Choroid plexus epithelial cell (primary cell): Measurements from ENCODE around the gene EFNB2.

Experiments used
- DNase-seq: peaks from one replicate; pipeline ENCODE4 v3.0.0-alpha.2; 2010; ENCODE audit warnings: low read depth
- H3K4me3 ChIP-seq: 2 replicates; pipeline ENCODE4 v1.5.1; 2011; ENCODE audit warnings: low read depth, mild to moderate bottlenecking, control low read depth, low read length, moderate library complexity
- TF ChIP-seq, protein P1 (sequence below): conservative IDR thresholded peaks from 2 replicates; pipeline ENCODE4 v1.5.1; 2011; ENCODE audit warnings: low read depth, mild to moderate bottlenecking, control low read depth, inconsistent platforms, low read length, moderate library complexity

The EFNB2 gene

DNA sequence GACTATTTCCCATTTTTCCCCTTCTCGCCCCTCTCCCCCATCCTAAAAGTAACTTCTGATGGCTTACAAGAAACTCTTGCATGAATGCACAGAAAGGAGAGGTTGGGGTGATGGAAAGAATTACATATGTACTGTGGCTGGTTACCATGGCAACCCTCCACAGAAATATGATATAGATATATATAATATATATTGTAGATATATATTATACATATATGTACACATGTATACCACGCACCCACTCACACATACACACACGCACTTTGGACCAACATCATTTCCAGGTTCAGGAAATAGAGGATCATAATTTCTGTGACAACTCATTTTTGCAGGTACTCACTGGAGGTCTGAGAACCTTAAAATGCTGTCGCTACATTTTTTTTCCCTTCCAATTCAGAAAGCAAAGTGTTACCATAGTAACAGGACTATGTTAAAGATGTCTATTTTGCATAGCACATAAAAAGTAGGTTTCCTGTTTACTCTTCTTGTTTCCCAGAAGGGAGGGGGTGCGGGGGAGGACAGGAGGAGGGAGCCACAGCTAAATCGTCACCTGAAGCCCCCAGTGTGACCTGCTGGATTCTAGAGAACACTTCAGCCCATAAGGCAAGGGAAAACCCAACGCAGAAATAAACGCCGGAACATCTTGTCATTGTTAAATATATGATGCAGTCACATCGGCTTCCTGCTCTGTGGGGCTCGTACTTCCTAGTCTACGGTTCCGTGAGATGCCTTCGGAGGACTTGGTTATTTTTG is 44.7 kb downstream of the EFNB2 start:
- H3K4me3 ChIP-seq: no peak overlapping the region
- TF ChIP-seq, protein P1, sequence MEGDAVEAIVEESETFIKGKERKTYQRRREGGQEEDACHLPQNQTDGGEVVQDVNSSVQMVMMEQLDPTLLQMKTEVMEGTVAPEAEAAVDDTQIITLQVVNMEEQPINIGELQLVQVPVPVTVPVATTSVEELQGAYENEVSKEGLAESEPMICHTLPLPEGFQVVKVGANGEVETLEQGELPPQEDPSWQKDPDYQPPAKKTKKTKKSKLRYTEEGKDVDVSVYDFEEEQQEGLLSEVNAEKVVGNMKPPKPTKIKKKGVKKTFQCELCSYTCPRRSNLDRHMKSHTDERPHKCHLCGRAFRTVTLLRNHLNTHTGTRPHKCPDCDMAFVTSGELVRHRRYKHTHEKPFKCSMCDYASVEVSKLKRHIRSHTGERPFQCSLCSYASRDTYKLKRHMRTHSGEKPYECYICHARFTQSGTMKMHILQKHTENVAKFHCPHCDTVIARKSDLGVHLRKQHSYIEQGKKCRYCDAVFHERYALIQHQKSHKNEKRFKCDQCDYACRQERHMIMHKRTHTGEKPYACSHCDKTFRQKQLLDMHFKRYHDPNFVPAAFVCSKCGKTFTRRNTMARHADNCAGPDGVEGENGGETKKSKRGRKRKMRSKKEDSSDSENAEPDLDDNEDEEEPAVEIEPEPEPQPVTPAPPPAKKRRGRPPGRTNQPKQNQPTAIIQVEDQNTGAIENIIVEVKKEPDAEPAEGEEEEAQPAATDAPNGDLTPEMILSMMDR: no peak
- no peak for DNase-seq

DNA sequence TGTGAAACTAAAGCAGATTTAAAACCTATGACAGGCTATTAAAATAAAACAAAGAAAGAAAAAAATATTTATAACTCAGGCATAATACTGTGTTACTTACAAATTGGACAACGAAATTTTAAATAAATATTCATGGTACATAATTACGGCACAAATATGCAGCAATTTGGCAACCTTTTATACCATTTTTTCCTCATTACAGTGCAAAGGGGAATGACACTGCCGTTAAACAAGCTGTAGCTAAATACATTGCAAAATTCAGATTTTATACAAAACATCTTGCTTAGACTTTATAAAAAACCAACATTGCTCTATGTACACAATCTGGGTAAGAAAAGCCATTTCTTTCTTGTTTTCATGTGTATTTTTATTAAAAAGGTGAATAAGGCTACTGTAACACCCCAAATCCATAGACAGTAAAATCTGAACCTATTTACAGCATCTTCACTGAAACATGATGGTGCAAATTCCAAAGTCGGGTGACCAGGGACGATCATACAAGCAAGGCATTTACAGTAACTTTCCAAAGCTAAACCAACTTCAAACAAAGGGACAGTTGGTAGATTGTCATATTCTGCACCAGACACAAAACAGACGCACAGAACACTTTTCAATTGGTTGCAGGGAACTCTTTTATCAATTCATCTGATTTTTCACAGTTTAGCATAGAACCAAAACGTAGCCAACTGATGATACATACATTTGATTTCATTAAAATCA is 45.5 kb downstream of the EFNB2 start:
- TF ChIP-seq, protein P1: no peak
- no peak overlapping the region for H3K4me3 ChIP-seq
- DNase-seq: no peak

DNA sequence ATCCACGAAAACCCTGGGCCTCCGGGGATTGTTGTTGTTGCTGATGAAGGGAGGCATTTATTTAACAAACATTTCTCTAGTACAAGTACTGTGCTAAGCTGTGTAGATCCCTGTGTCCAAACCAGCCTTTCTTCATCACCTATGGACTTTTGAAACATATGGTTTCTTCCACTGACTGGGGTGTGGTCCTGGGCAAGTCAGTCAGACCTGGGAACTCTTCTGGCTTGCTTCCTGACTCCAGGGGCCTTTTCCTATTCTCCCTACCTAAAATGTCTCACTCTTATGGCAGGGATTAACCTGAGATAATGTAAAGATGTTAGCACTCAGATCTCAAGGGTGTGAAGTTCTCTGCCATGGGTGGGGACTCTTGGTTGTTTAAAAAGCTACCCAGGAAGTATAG is 46.8 kb downstream of the EFNB2 start:
- no peak overlapping the region for H3K4me3 ChIP-seq
- DNase-seq: no peak
- TF ChIP-seq, protein P1: no peak

DNA sequence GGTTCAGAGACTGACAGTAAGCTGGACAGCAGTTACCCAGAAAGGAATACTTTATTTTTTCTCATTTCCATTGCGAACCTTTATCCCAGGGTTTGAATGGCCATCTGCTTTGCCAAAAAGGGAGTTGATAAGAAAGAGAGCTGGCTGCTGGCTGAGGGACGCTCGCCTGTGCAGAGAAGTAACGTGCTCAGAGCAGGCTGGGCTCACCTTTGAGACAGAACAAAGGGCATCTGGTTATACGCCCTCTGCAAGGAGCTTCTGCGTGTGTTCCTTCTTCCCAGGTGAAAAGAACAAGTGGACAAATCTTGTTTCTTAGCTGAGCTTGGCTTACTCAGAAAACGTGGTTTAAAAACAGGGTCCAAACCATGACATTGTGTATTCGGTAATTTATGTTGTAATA is 47.4 kb downstream of the EFNB2 start:
- no peak overlapping the region for H3K4me3 ChIP-seq
- TF ChIP-seq, protein P1: no peak
- DNase-seq: no peak

DNA sequence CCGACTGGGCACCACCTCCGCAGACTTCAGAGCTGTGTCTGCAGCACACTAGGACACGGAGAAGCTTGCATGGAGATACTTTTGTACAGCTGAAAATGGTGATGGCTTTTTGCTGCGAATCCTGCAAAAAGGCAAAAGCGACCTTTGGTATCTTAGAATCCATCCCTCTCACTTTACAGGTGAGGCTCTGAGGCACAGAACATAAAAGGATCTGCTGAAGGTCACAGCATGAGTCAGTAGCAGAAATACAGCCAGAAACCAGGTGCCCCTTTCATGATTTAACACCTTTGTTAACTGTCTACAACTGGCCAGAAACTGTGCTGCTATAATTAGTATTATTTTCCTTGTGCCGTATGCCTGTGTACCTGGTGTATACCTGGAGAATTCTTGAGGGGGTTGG is 48.3 kb downstream of the EFNB2 start:
- H3K4me3 ChIP-seq: no peak overlapping the region
- no peak for DNase-seq
- TF ChIP-seq, protein P1: no peak

DNA sequence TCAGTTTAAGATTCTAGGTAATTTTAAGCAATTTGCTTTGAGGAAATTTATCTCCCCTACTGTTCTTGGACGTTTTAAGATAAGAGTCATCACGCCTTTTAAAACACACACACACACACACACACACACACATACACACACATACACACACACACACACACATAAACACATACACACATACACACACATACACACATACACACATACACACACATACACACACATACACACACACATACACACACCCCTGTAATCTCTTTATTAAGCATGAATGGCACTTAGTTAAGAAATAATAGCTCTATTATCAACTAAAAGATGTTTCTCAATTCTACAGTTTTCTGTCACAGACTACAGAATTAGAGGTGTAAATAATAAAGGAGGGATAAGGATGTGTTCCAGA is 49.2 kb downstream of the EFNB2 start:
- TF ChIP-seq, protein P1: no peak
- no peak overlapping the region for H3K4me3 ChIP-seq
- DNase-seq: no peak
